Measurements from ENCODE around the gene MAX.
A peak's percentile ranks its signal among the peaks of the same experiment; 100 is the strongest.
"Not testable (repeated sequence)": the region's sequence is repeated elsewhere in the genome, so short reads cannot be mapped to it uniquely, and the experiment has no call there.

MAX gene

GRCh38 chr14:65032319-65032718 is 70.0 kb downstream of the MAX start:
- H3K4me3 ChIP-seq (ENCODE audit: low read depth, low read length), result no peak overlapping the region
- H3K27me3 ChIP-seq (ENCODE audit: control insufficient read depth, insufficient read depth, low read length), result no peaks in the 10 kb centered on the region
- no peak overlapping the region for H3K27ac ChIP-seq (ENCODE audit: low read depth, low read length)
- H3K9me3 ChIP-seq (ENCODE audit: control insufficient read depth, insufficient read depth, low read depth, low read length), result no peaks in the 10 kb centered on the region
- H3K36me3 ChIP-seq (ENCODE audit: control insufficient read depth, insufficient read depth, low read length), result peaks cover 35% of the 10 kb centered on the region
- H3K9ac ChIP-seq (ENCODE audit: low read length), result no peak overlapping the region
- no peaks in the 10 kb centered on the region for H3K4me1 ChIP-seq (ENCODE audit: control insufficient read depth, insufficient read depth, low read length)

- H3K36me3 ChIP-seq (ENCODE audit: control insufficient read depth, insufficient read depth, low read length), result peaks cover 41% of the 10 kb centered on the region
- H3K27ac ChIP-seq (ENCODE audit: low read depth, low read length); H3K9me3 ChIP-seq (ENCODE audit: control insufficient read depth, insufficient read depth, low read depth, low read length); H3K4me1 ChIP-seq (ENCODE audit: control insufficient read depth, insufficient read depth, low read length); H3K27me3 ChIP-seq (ENCODE audit: control insufficient read depth, insufficient read depth, low read length); H3K9ac ChIP-seq (ENCODE audit: low read length); H3K4me3 ChIP-seq (ENCODE audit: low read depth, low read length): not testable (repeated sequence)
Observed at GRCh38 chr14:65031321-65031720, 71.0 kb downstream of the MAX start.

GRCh38 chr14:65028937-65029336 is 73.4 kb downstream of the MAX start:
- H3K9me3 ChIP-seq (ENCODE audit: control insufficient read depth, insufficient read depth, low read depth, low read length), result no peaks in the 10 kb centered on the region
- no peaks in the 10 kb centered on the region for H3K4me1 ChIP-seq (ENCODE audit: control insufficient read depth, insufficient read depth, low read length)
- H3K9ac ChIP-seq (ENCODE audit: low read length), result no peak overlapping the region
- H3K27me3 ChIP-seq (ENCODE audit: control insufficient read depth, insufficient read depth, low read length), result no peaks in the 10 kb centered on the region
- peaks cover 41% of the 10 kb centered on the region for H3K36me3 ChIP-seq (ENCODE audit: control insufficient read depth, insufficient read depth, low read length)
- H3K4me3 ChIP-seq (ENCODE audit: low read depth, low read length), result no peak overlapping the region
- H3K27ac ChIP-seq (ENCODE audit: low read depth, low read length), result no peak overlapping the region

GRCh38 chr14:65027127-65027799 is 75.1 kb downstream of the MAX start:
- H3K4me3 ChIP-seq (ENCODE audit: low read depth, low read length), result no peak overlapping the region
- no peaks in the 10 kb centered on the region for H3K27me3 ChIP-seq (ENCODE audit: control insufficient read depth, insufficient read depth, low read length)
- no peaks in the 10 kb centered on the region for H3K9me3 ChIP-seq (ENCODE audit: control insufficient read depth, insufficient read depth, low read depth, low read length)
- no peak overlapping the region for H3K27ac ChIP-seq (ENCODE audit: low read depth, low read length)
- peaks cover 30% of the 10 kb centered on the region for H3K36me3 ChIP-seq (ENCODE audit: control insufficient read depth, insufficient read depth, low read length)
- H3K4me1 ChIP-seq (ENCODE audit: control insufficient read depth, insufficient read depth, low read length), result no peaks in the 10 kb centered on the region
- H3K9ac ChIP-seq (ENCODE audit: low read length), result no peak overlapping the region

GRCh38 chr14:65026526-65026925 is 75.8 kb downstream of the MAX start:
- H3K27ac ChIP-seq (ENCODE audit: low read depth, low read length), result no peak overlapping the region
- no peaks in the 10 kb centered on the region for H3K4me1 ChIP-seq (ENCODE audit: control insufficient read depth, insufficient read depth, low read length)
- H3K9me3 ChIP-seq (ENCODE audit: control insufficient read depth, insufficient read depth, low read depth, low read length), result no peaks in the 10 kb centered on the region
- H3K9ac ChIP-seq (ENCODE audit: low read length), result no peak overlapping the region
- no peaks in the 10 kb centered on the region for H3K27me3 ChIP-seq (ENCODE audit: control insufficient read depth, insufficient read depth, low read length)
- H3K36me3 ChIP-seq (ENCODE audit: control insufficient read depth, insufficient read depth, low read length), result peaks cover 26% of the 10 kb centered on the region
- H3K4me3 ChIP-seq (ENCODE audit: low read depth, low read length), result no peak overlapping the region

GRCh38 chr14:65025818-65026217 is 76.5 kb downstream of the MAX start:
- H3K36me3 ChIP-seq (ENCODE audit: control insufficient read depth, insufficient read depth, low read length), result peaks cover 26% of the 10 kb centered on the region
- no peak overlapping the region for H3K9ac ChIP-seq (ENCODE audit: low read length)
- no peaks in the 10 kb centered on the region for H3K4me1 ChIP-seq (ENCODE audit: control insufficient read depth, insufficient read depth, low read length)
- no peaks in the 10 kb centered on the region for H3K27me3 ChIP-seq (ENCODE audit: control insufficient read depth, insufficient read depth, low read length)
- no peaks in the 10 kb centered on the region for H3K9me3 ChIP-seq (ENCODE audit: control insufficient read depth, insufficient read depth, low read depth, low read length)
- no peak overlapping the region for H3K4me3 ChIP-seq (ENCODE audit: low read depth, low read length)
- H3K27ac ChIP-seq (ENCODE audit: low read depth, low read length), result 0 out of 2 replicates have a peak overlapping the region, but pooled peaks have one; percentile 3
